A549 (cell line): ENCODE results near the gene ADCY2.

Experiments
- CHD2 ChIP-seq: fragments of 150-350 bp; IDR thresholded peaks from 2 replicates; pipeline ENCODE4 v1.6.1; 2014; ENCODE audit warnings: low read length; ENCODE audit not compliant: partially characterized antibody
- EP300 ChIP-seq, 2 experiments: fragments of >200 bp; sonication (Bioruptor Twin); formaldehyde crosslinking; IDR thresholded peaks; 2 replicates in 1 of 2; 3 replicates in 1 of 2; pipeline ENCODE4 v1.6.1; 2016 to 2017
- FOSL2 ChIP-seq, 2 experiments: fragments of 450-650 bp in 1 of 2; fragments of >200 bp in 1 of 2; sonication (Bioruptor Twin) in 1 of 2; formaldehyde crosslinking; IDR thresholded peaks; 2 replicates each; pipeline versions ENCODE4 v1.5.0 to v1.6.1; 2016 to 2020; ENCODE audit warnings: mild to moderate bottlenecking in 1 of 2, moderate library complexity in 1 of 2
- KDM1A ChIP-seq: fragments of 200-600 bp; sonication (generic); IDR thresholded peaks from 2 replicates; pipeline ENCODE4 v1.6.1; 2016; ENCODE audit warnings: low read depth, mild to moderate bottlenecking
- MAFK ChIP-seq: fragments of 450-650 bp; IDR thresholded peaks from 2 replicates; pipeline ENCODE4 v1.6.1; 2014; ENCODE audit not compliant: partially characterized antibody
- TF ChIP-seq, protein P1 (sequence below): fragments of 250-450 bp; sonication (Bioruptor Pico); IDR thresholded peaks from 2 replicates; pipeline ENCODE4 v1.5.0; 2021; ENCODE audit warnings: mild to moderate bottlenecking, moderate library complexity, borderline replicate concordance
- TF ChIP-seq, protein P2 (sequence below): fragments of >200 bp; sonication (Bioruptor Twin); formaldehyde crosslinking; IDR thresholded peaks from 3 replicates; pipeline ENCODE4 v1.5.1; 2016
- TF ChIP-seq, protein P3 (sequence below): IDR thresholded peaks from 2 replicates; pipeline ENCODE4 v1.6.1; 2012

DNA sequence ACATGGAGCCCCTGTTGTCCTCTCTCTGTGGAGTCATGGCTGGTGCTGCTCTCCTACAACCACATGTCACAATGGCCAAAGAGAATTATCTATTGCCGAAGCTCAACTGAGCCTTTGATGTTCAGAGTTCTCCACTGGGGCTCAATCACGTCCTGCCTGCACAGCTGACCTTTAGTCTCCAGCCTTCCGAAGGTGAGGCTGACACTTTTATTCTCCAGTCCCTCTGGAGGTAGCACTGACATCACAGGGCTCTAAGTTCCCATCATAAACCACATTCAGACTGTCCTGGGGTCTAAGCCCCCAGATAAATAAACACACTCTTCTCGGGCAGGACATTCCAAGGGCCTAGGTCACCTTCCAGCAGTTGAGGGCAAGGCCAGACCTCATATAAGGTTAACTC, 23.4 kb downstream of the ADCY2 start:
- TF ChIP-seq, protein P1, sequence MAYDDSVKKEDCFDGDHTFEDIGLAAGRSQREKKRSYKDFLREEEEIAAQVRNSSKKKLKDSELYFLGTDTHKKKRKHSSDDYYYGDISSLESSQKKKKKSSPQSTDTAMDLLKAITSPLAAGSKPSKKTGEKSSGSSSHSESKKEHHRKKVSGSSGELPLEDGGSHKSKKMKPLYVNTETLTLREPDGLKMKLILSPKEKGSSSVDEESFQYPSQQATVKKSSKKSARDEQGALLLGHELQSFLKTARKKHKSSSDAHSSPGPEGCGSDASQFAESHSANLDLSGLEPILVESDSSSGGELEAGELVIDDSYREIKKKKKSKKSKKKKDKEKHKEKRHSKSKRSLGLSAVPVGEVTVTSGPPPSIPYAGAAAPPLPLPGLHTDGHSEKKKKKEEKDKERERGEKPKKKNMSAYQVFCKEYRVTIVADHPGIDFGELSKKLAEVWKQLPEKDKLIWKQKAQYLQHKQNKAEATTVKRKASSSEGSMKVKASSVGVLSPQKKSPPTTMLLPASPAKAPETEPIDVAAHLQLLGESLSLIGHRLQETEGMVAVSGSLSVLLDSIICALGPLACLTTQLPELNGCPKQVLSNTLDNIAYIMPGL (CRISPR knock-in tag): no peak
- TF ChIP-seq EP300 (IDR thresholded peaks at IDR 0.05): no peak
- no peak for TF ChIP-seq MAFK
- TF ChIP-seq, protein P2, sequence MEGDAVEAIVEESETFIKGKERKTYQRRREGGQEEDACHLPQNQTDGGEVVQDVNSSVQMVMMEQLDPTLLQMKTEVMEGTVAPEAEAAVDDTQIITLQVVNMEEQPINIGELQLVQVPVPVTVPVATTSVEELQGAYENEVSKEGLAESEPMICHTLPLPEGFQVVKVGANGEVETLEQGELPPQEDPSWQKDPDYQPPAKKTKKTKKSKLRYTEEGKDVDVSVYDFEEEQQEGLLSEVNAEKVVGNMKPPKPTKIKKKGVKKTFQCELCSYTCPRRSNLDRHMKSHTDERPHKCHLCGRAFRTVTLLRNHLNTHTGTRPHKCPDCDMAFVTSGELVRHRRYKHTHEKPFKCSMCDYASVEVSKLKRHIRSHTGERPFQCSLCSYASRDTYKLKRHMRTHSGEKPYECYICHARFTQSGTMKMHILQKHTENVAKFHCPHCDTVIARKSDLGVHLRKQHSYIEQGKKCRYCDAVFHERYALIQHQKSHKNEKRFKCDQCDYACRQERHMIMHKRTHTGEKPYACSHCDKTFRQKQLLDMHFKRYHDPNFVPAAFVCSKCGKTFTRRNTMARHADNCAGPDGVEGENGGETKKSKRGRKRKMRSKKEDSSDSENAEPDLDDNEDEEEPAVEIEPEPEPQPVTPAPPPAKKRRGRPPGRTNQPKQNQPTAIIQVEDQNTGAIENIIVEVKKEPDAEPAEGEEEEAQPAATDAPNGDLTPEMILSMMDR: no peak
- TF ChIP-seq FOSL2 (IDR thresholded peaks at IDR 0.05): no peak
- no peak for TF ChIP-seq FOSL2 (CRISPR knock-in tag; IDR thresholded peaks at IDR 0.05)
- no peak for TF ChIP-seq CHD2
- TF ChIP-seq, protein P3, sequence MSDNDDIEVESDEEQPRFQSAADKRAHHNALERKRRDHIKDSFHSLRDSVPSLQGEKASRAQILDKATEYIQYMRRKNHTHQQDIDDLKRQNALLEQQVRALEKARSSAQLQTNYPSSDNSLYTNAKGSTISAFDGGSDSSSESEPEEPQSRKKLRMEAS: no peak
- TF ChIP-seq KDM1A: no peak
